K562 (cell line): ENCODE measurements around the gene SCART1. TPM values are rescaled to one million over a fixed set of nuclear protein-coding genes. Genes with fewer than 3 reads are reported as not detected.

Experiments used
- ATAC-seq: fragments of 200-7000 bp; cut with Tn5 transposase; 3 replicates; pipeline ENCODE4 v1.9.1; 2020; ENCODE audit warnings: moderate library complexity
- BruUV-seq: library from RNA; stranded (reverse); fragments of 400-500 nt; replicated peaks from 2 replicates; lab custom pipeline; 2021; lab: Mats Ljungman, UMichigan
- CTCF ChIA-PET: fragments of 300-600 bp; formaldehyde crosslinking; extraction: SDS; loops from one replicate; lab custom pipeline; 2021; ENCODE audit warnings: low intra/inter-chr PET ratio; lab: Yijun Ruan, JAX
- POLR2A ChIA-PET: fragments of 300-600, 350-650 bp; sonication (Branson Sonifier 250); formaldehyde crosslinking; extraction: SDS; loops from one replicate; lab custom pipeline; 2021; ENCODE audit warnings: antibody characterized with exemption, inconsistent platforms; lab: Yijun Ruan, JAX
- DNase-seq, 4 experiments: peaks; one replicate each; pipeline versions ENCODE4 v3.0.0 to v3.0.0-alpha.2; 2011 to 2018; ENCODE audit warnings: low spot score in 3 of 4, mixed read lengths in 3 of 4; ENCODE audit errors: extremely low read depth in 1 of 4
- FAIRE-seq: peaks from 2 replicates; lab custom pipeline; 2011; peaks lifted over from hg19 to GRCh38; lab: Jason Lieb, UNC
- H2AFZ ChIP-seq: 2 replicates; pipeline ENCODE4 v1.6.0; 2011; ENCODE audit warnings: low read depth, low read length, control low read depth, inconsistent platforms
- H3K27ac ChIP-seq: fragments of 200-600 bp; 3 replicates; pipeline ENCODE4 v1.8.0; 2011; ENCODE audit warnings: low read depth, mild to moderate bottlenecking, control low read depth, inconsistent platforms, low read length, moderate library complexity, mixed read lengths; ENCODE audit errors: extremely low read depth
- H3K27me3 ChIP-seq, 2 experiments: fragments of 300-600 bp in 1 of 2; 2 replicates in 1 of 2; 3 replicates in 1 of 2; pipeline versions ENCODE4 v1.6.0 to v1.8.0; 2011; ENCODE audit warnings: inconsistent platforms in 2 of 2, low read length in 2 of 2, mild to moderate bottlenecking in 1 of 2, mixed read lengths in 1 of 2, moderate library complexity in 1 of 2; ENCODE audit not compliant: control insufficient read depth in 2 of 2, insufficient read depth in 2 of 2
- H3K36me3 ChIP-seq: fragments of 300-600 bp; 3 replicates; pipeline ENCODE4 v1.8.0; 2011; ENCODE audit warnings: mild to moderate bottlenecking, low read length, inconsistent platforms; ENCODE audit not compliant: control insufficient read depth, insufficient read depth
- H3K4me1 ChIP-seq, 2 experiments: fragments of 200-600 bp in 1 of 2; replicated peaks in 1 of 2; 2 replicates in 1 of 2; 3 replicates in 1 of 2; pipeline versions ENCODE4 v1.5.1 to v1.8.0; 2011; ENCODE audit warnings: inconsistent platforms in 2 of 2, low read length in 2 of 2, mild to moderate bottlenecking in 1 of 2, mixed read lengths in 1 of 2, moderate library complexity in 1 of 2; ENCODE audit not compliant: control insufficient read depth in 2 of 2, insufficient read depth in 2 of 2
- H3K4me2 ChIP-seq: 2 replicates; pipeline ENCODE4 v1.6.1; 2011; ENCODE audit warnings: low read length, control low read depth, inconsistent platforms, mixed read lengths; ENCODE audit not compliant: insufficient read depth
- H3K4me3 ChIP-seq: fragments of 200-600 bp; sonication (generic), shearing (Covaris generic); 2 replicates; pipeline ENCODE4 v1.5.1; 2016; ENCODE audit warnings: control low read depth, inconsistent platforms
- H3K79me2 ChIP-seq: fragments of 200-600 bp; 3 replicates; pipeline ENCODE4 v1.8.0; 2011; ENCODE audit warnings: low read length, inconsistent platforms; ENCODE audit not compliant: control insufficient read depth, insufficient read depth
- H3K9ac ChIP-seq, 2 experiments: 2 replicates each; pipeline versions ENCODE4 v1.6.0 to v1.6.1; 2011; ENCODE audit warnings: low read depth in 2 of 2, low read length in 2 of 2, control low read depth in 1 of 2, inconsistent platforms in 1 of 2, mild to moderate bottlenecking in 1 of 2, mixed read lengths in 1 of 2; ENCODE audit not compliant: insufficient read depth in 1 of 2
- H3K9me1 ChIP-seq: one replicate; pipeline ENCODE4 v1.6.0; 2011; ENCODE audit warnings: inconsistent platforms, mild to moderate bottlenecking, low read length, moderate library complexity; ENCODE audit not compliant: control insufficient read depth, insufficient read depth
- H3K9me3 ChIP-seq: replicated peaks from 2 replicates; pipeline ENCODE4 v1.5.1; 2011; ENCODE audit warnings: low read depth, low read length, inconsistent platforms; ENCODE audit not compliant: control insufficient read depth, insufficient read depth
- H4K20me1 ChIP-seq: replicated peaks from 2 replicates; pipeline ENCODE4 v1.6.1; 2011; ENCODE audit warnings: low read length, inconsistent platforms, mixed read lengths; ENCODE audit not compliant: control insufficient read depth, insufficient read depth
- CEBPG ChIP-seq, 3 experiments: fragments of 200-800 bp in 1 of 3; sonication (Bioruptor generic) in 1 of 3; sonication (generic) in 1 of 3; formaldehyde crosslinking in 1 of 3; IDR thresholded peaks in 2 of 3; conservative IDR thresholded peaks in 1 of 3; 2 replicates each; pipeline versions ENCODE4 v1.6.1 to v1.8.0; 2016 to 2022; ENCODE audit warnings: missing compliant biosample characterization in 2 of 3, missing genetic modification characterization in 2 of 3, mild to moderate bottlenecking in 1 of 3, missing genetic modification reagents in 1 of 3
- LCOR ChIP-seq: sonication (generic); formaldehyde crosslinking; IDR thresholded peaks from 2 replicates; pipeline ENCODE4 v1.8.0; 2022; ENCODE audit warnings: mild to moderate bottlenecking, missing genetic modification reagents
- NCOA1 ChIP-seq: fragments of 450-650 bp; IDR thresholded peaks from 2 replicates; pipeline ENCODE4 v1.6.1; 2016; ENCODE audit warnings: low read depth
- ZNF707 ChIP-seq: fragments of 250-450 bp; sonication (Bioruptor Pico); conservative IDR thresholded peaks from 2 replicates; pipeline ENCODE4 v1.8.0; 2022; ENCODE audit warnings: inconsistent platforms, mild to moderate bottlenecking, moderate library complexity
- WGBS: fragments of 100-300 bp; shearing (Covaris generic); methylation state at CpG from one replicate; pipeline ENCODE4 v1.1.6; 2016; ENCODE audit warnings: low coverage, mixed read lengths; ENCODE audit not compliant: insufficient coverage; ENCODE audit errors: missing lambda C conversion rate; 5-methylcytosine and 5-hydroxymethylcytosine counted together
- in situ Hi-C: fragments of 300-500 bp; cut with MboI; formaldehyde crosslinking; loops from 4 replicates; pipeline ENCODE4 v1.15.0; 2018; ENCODE audit warnings: inconsistent platforms, mixed read lengths
- intact Hi-C: fragments of 100-400 bp; cut with micrococcal nuclease; formaldehyde crosslinking; loops from 2 replicates; pipeline ENCODE4 v1.14.2; 2022
- polyA plus RNA-seq, 8 experiments: library from polyadenylated mRNA; depleted of rRNA in 4 of 8; stranded (reverse) in 5 of 8; unstranded in 3 of 8; fragments of >200 nt; fragmentation: Nextera tagmentation in 2 of 8; fragmentation: Illumina TruSeq in 1 of 8; extraction: Ambion mirVana in 2 of 8; extraction: Trizol in 1 of 8; gene quantifications; 2 replicates each; pipeline versions ENCODE4 v1.2.1 to v1.2.3, GENCODE V29; 2011 to 2014; ENCODE audit warnings: inconsistent platforms in 1 of 8, missing spikeins in 1 of 8
- total RNA-seq, 7 experiments: library from RNA; depleted of rRNA in 6 of 7; stranded (reverse); fragments of >200 nt in 6 of 7; fragmentation: Illumina TruSeq in 2 of 7; extraction: Trizol in 2 of 7; gene quantifications; 2 replicates each; pipeline versions ENCODE4 v1.2.1 to v1.2.3, GENCODE V29; 2011 to 2021; ENCODE audit warnings: low replicate concordance in 1 of 7
- TF ChIP-seq, protein P1 (sequence below): fragments of 200-600 bp; sonication (generic); IDR thresholded peaks from one replicate; pipeline ENCODE4 v1.6.1; 2012; ENCODE audit warnings: mild to moderate bottlenecking, low read depth, low read length, inconsistent platforms

Gene SCART1
- total and polyA plus RNA-seq, 9 of the 15 experiments (the other 6 are each of a cell fraction or from before 2014, with no cell fraction given), result 0.18 to 6.5 (median 4.5) TPM

DNA sequence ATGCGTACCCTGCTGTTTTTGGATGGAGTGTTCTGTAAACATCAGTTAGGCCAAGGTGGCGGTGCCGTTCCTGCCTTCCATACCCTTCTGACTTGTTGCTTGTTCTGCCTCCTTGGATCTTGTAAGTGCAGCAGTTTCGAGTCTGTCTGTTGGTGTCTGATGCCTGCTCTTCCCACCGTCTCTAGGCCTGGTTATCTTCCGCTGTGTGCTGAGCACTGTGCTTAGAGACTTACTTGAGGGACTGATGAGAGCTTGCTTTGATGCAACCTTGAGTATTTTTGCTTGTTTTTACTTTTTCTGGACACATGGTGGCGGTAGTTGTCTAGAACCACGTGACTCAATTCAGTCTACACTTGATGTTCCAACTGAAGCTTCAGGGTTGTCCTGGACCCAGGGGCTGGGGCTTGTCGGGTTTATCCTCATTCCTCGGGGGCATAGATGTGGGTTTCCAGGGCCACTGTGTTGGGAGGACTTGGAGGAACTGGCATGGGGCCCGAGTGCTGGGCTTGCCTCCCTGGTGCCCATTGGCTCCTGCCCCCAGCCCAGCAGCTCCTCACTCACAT is 15.0 kb upstream of the SCART1 start (continued):
- TF ChIP-seq CEBPG (CRISPR knock-in tag; IDR thresholded peaks at IDR 0.05) (no peak), CEBPG (tag; conservative IDR thresholded peaks at IDR 0.05 in 1 of 2, IDR thresholded peaks at IDR 0.05 in 1 of 2) (no peak), LCOR (CRISPR knock-in tag) (no peak), NCOA1 (no peak)

DNA sequence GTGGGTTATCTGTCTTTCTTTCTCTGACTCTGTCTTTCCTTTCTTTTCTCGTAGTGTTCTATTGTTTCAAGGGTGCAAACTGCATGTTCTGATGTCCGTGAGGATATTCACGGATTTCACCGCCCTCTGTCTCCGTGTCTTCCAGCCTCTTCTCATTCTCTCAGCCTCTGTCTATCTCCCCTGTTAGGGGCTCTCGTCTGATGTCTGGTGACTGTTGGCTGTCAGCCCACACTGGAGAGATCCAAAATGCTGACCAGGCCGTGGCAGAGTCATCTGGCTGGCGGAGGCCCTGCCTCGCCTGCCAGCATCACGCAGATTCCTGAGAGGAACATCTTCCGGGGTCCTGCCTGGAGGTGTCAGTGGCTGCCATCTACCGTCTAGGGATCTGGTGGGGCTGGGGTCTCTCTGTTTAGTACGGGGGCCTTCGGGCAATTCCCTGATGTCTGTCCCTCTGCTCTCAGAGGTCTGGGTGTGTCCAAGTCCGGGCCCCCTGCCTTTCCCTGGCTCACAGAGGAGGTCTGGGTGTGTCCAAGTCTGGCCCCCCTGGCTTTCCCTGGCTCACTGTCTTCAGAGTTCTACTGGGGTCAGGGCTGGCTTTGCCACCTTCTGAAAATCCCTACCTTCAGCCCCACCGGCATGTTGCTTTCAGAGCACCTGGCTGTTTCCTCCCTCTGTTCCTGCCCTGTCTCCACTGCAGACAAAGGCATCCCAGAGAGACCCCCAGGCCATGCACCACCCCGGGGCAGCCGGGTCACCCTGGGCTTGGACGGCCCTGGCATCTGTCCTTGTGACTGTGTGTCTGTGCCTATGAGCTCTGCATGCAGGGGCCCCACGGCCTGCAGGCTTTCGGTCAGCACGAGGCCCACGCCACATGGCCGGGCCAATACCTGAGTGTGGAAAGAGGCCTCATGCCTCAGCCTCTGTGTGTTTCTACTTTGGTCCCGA is 14.0 kb upstream of the SCART1 start:
- ATAC-seq (no peak), DNase-seq (no peak), FAIRE-seq (no peak)
- Histone ChIP-seq H2AFZ (no peak overlapping the region), H3K4me3 (no peak overlapping the region), H3K36me3 (no peaks in the 10 kb centered on the region), H3K4me2 (no peak overlapping the region), H4K20me1 (no peaks in the 10 kb centered on the region), H3K27ac (no peak overlapping the region), H3K79me2 (no peaks in the 10 kb centered on the region), H3K4me1 (peaks cover 0 to 3% of the 10 kb centered on the region in 2 experiments; a peak in 1 of 5 replicates), H3K9me1 (no peaks in the 10 kb centered on the region), H3K27me3 (peaks cover 0 to 7% of the 10 kb centered on the region in 2 experiments; a peak in 1 of 5 replicates), H3K9me3 (0 out of 2 replicates have a peak, but pooled peaks cover 2% of the 10 kb centered on the region), H3K9ac (no peak overlapping the region)
- WGBS, result 14% methylated on average over 25 of the region's 25 CpGs
- intact Hi-C loops (loop anchor here (2.0 to 5.0 kb wide), 3 partner anchors 57 to 118 kb away; no protein-coding TSS in a partner anchor), in situ Hi-C loops (loop anchor here (5.0 kb wide), 1 partner anchor 118 kb away; no protein-coding TSS in a partner anchor)
- ChIA-PET POLR2A (no interaction called here), CTCF (no interaction called here)
- BruUV-seq, result no TSS peak
- TF ChIP-seq, protein P1, sequence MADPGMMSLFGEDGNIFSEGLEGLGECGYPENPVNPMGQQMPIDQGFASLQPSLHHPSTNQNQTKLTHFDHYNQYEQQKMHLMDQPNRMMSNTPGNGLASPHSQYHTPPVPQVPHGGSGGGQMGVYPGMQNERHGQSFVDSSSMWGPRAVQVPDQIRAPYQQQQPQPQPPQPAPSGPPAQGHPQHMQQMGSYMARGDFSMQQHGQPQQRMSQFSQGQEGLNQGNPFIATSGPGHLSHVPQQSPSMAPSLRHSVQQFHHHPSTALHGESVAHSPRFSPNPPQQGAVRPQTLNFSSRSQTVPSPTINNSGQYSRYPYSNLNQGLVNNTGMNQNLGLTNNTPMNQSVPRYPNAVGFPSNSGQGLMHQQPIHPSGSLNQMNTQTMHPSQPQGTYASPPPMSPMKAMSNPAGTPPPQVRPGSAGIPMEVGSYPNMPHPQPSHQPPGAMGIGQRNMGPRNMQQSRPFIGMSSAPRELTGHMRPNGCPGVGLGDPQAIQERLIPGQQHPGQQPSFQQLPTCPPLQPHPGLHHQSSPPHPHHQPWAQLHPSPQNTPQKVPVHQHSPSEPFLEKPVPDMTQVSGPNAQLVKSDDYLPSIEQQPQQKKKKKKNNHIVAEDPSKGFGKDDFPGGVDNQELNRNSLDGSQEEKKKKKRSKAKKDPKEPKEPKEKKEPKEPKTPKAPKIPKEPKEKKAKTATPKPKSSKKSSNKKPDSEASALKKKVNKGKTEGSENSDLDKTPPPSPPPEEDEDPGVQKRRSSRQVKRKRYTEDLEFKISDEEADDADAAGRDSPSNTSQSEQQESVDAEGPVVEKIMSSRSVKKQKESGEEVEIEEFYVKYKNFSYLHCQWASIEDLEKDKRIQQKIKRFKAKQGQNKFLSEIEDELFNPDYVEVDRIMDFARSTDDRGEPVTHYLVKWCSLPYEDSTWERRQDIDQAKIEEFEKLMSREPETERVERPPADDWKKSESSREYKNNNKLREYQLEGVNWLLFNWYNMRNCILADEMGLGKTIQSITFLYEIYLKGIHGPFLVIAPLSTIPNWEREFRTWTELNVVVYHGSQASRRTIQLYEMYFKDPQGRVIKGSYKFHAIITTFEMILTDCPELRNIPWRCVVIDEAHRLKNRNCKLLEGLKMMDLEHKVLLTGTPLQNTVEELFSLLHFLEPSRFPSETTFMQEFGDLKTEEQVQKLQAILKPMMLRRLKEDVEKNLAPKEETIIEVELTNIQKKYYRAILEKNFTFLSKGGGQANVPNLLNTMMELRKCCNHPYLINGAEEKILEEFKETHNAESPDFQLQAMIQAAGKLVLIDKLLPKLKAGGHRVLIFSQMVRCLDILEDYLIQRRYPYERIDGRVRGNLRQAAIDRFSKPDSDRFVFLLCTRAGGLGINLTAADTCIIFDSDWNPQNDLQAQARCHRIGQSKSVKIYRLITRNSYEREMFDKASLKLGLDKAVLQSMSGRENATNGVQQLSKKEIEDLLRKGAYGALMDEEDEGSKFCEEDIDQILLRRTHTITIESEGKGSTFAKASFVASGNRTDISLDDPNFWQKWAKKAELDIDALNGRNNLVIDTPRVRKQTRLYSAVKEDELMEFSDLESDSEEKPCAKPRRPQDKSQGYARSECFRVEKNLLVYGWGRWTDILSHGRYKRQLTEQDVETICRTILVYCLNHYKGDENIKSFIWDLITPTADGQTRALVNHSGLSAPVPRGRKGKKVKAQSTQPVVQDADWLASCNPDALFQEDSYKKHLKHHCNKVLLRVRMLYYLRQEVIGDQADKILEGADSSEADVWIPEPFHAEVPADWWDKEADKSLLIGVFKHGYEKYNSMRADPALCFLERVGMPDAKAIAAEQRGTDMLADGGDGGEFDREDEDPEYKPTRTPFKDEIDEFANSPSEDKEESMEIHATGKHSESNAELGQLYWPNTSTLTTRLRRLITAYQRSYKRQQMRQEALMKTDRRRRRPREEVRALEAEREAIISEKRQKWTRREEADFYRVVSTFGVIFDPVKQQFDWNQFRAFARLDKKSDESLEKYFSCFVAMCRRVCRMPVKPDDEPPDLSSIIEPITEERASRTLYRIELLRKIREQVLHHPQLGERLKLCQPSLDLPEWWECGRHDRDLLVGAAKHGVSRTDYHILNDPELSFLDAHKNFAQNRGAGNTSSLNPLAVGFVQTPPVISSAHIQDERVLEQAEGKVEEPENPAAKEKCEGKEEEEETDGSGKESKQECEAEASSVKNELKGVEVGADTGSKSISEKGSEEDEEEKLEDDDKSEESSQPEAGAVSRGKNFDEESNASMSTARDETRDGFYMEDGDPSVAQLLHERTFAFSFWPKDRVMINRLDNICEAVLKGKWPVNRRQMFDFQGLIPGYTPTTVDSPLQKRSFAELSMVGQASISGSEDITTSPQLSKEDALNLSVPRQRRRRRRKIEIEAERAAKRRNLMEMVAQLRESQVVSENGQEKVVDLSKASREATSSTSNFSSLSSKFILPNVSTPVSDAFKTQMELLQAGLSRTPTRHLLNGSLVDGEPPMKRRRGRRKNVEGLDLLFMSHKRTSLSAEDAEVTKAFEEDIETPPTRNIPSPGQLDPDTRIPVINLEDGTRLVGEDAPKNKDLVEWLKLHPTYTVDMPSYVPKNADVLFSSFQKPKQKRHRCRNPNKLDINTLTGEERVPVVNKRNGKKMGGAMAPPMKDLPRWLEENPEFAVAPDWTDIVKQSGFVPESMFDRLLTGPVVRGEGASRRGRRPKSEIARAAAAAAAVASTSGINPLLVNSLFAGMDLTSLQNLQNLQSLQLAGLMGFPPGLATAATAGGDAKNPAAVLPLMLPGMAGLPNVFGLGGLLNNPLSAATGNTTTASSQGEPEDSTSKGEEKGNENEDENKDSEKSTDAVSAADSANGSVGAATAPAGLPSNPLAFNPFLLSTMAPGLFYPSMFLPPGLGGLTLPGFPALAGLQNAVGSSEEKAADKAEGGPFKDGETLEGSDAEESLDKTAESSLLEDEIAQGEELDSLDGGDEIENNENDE, result no peak
- TF ChIP-seq ZNF707, result no peak
